ENCODE measurements around the gene PTPRG. TPM values are rescaled to one million over a fixed set of nuclear protein-coding genes. Genes with fewer than 3 reads are reported as not detected.

PTPRG gene
- total and polyA plus RNA-seq, 10 of the 15 experiments (the other 5 are each of a cell fraction or from before 2014, with no cell fraction given): 0.29 to 20.7 (median 1.4) TPM

- ChIA-PET POLR2A (interaction anchor here (0.6 to 1.0 kb wide), 6 partner anchors 9 to 556 kb away, joined by 3 to 5 read pairs (median 3); no protein-coding TSS in a partner anchor), RAD21 (ENCODE audit: unreplicated experiment) (interaction anchor here (1.3 to 1.4 kb wide), 2 partner anchors 179 to 561 kb away, joined by 3 to 4 read pairs; no protein-coding TSS in a partner anchor), CTCF (interaction anchor here (1.2 kb wide), 1 partner anchor 45 kb away, joined by 3 read pairs; no protein-coding TSS in a partner anchor), SMC1A (ENCODE audit: uncharacterized antibody, unreplicated experiment) (interaction anchor here (1.0 kb wide), 1 partner anchor 9 kb away, joined by 3 read pairs; no protein-coding TSS in a partner anchor)
- Histone ChIP-seq H3K4me3 (no peak overlapping the region), H3K36me3 (ENCODE audit: control insufficient read depth in 2 of 2, insufficient read depth in 2 of 2, low read length in 1 of 2) (no peaks in the 10 kb centered on the region), H2AFZ (ENCODE audit: control insufficient read depth, low read depth, low read length) (no peak overlapping the region), H3K79me2 (ENCODE audit: control insufficient read depth, insufficient read depth, low read length) (no peaks in the 10 kb centered on the region), H4K20me1 (ENCODE audit: control insufficient read depth, insufficient read depth) (no peaks in the 10 kb centered on the region), H3K9me3 (replicated peaks; ENCODE audit: control insufficient read depth, insufficient read depth, low read length) (no peaks in the 10 kb centered on the region), H3K27me3 (replicated peaks in 1 of 2; ENCODE audit: control insufficient read depth in 2 of 2, insufficient read depth in 2 of 2, low read length in 1 of 2) (no peaks in the 10 kb centered on the region; a peak in 1 of 4 replicates), H3K4me2 (ENCODE audit: control insufficient read depth, insufficient read depth) (no peak overlapping the region), H3K9ac (ENCODE audit: control insufficient read depth, insufficient read depth, low read length) (no peak overlapping the region), H3K27ac (ENCODE audit: control insufficient read depth, insufficient read depth) (no peak overlapping the region), H3K4me1 (ENCODE audit: control insufficient read depth, insufficient read depth, low read length) (no peaks in the 10 kb centered on the region)
- no TSS peak for BruUV-seq (replicated peaks)
- ATAC-seq (no peak), DNase-seq (ENCODE audit: low read depth, low spot score) (no peak), FAIRE-seq (no peak)
- 7% methylated on average over 2 of the region's 4 CpGs for WGBS (ENCODE audit: insufficient coverage, insufficient replicate concordance, low lambda C conversion rate, missing lambda C conversion rate)
- in situ Hi-C loops (cut with MboI) (no loop called here), intact Hi-C loops (cut with micrococcal nuclease; ENCODE audit: unreplicated experiment) (no loop called here)
- TF ChIP-seq SIN3A (IDR thresholded peaks at IDR 0.05; ENCODE audit: low read depth, low read length): no peak
- no peak for TF ChIP-seq BACH1 (IDR thresholded peaks at IDR 0.05; ENCODE audit: borderline replicate concordance)
- no peak for TF ChIP-seq MTA3 (IDR thresholded peaks at IDR 0.05; ENCODE audit: borderline replicate concordance, low read length)
- no peak for TF ChIP-seq USF2 (IDR thresholded peaks at IDR 0.05; ENCODE audit: borderline replicate concordance, low read depth, low read length)
- no peak for TF ChIP-seq ZNF217 (IDR thresholded peaks at IDR 0.05)
- no peak for TF ChIP-seq NRF1 (conservative IDR thresholded peaks at IDR 0.05; ENCODE audit: low read depth, low read length)
- TF ChIP-seq BRCA1 (IDR thresholded peaks at IDR 0.05; ENCODE audit: low read depth, low read length): no peak
- TF ChIP-seq PML (IDR thresholded peaks at IDR 0.05; ENCODE audit: low read length): no peak
- TF ChIP-seq TCF3 (IDR thresholded peaks at IDR 0.05; ENCODE audit: borderline replicate concordance, insufficient read depth, low read depth, low read length): no peak
- no peak for TF ChIP-seq NFXL1 (IDR thresholded peaks at IDR 0.05; ENCODE audit: borderline replicate concordance)
- TF ChIP-seq MYC (IDR thresholded peaks at IDR 0.05; ENCODE audit: insufficient read depth, insufficient read length, insufficient replicate concordance, low read length, severe bottlenecking): no peak
- no peak for TF ChIP-seq MXI1 (IDR thresholded peaks at IDR 0.05; ENCODE audit: low read depth, low read length)
- no peak for TF ChIP-seq ZNF24 (IDR thresholded peaks at IDR 0.05)
- no peak for TF ChIP-seq HDGF (IDR thresholded peaks at IDR 0.05)
- TF ChIP-seq PAX5 (IDR thresholded peaks at IDR 0.05; ENCODE audit: borderline replicate concordance, low read depth, low read length): no peak
- no peak for TF ChIP-seq BCL3 (IDR thresholded peaks at IDR 0.05; ENCODE audit: borderline replicate concordance, insufficient read depth, low read depth, low read length, poor library complexity, severe bottlenecking)
- no peak for TF ChIP-seq CHD4 (IDR thresholded peaks at IDR 0.05)
- no peak for TF ChIP-seq ZNF592 (IDR thresholded peaks at IDR 0.05)
These were observed 564.0 kb downstream of the PTPRG start for GRCh38 chr3:62125380-62125779.
